ENCODE data around the gene PSTK.

GRCh38 chr10:123008355-123009104, 28.3 kb downstream of the PSTK start, which contains the start of the genes ACADSB and IKZF5:
- no peak for TF ChIP-seq CTCF (IDR thresholded peaks at IDR 0.05; ENCODE audit: low read length)
- no peak for TF ChIP-seq EZH2 (IDR thresholded peaks at IDR 0.05; ENCODE audit: borderline replicate concordance, low read length)

Measured in OCI-LY1 (cell line).